Measurements from ENCODE around the gene FOXF2.
A peak's percentile ranks its signal among the peaks of the same experiment; 100 is the strongest.

The FOXF2 gene

DNA sequence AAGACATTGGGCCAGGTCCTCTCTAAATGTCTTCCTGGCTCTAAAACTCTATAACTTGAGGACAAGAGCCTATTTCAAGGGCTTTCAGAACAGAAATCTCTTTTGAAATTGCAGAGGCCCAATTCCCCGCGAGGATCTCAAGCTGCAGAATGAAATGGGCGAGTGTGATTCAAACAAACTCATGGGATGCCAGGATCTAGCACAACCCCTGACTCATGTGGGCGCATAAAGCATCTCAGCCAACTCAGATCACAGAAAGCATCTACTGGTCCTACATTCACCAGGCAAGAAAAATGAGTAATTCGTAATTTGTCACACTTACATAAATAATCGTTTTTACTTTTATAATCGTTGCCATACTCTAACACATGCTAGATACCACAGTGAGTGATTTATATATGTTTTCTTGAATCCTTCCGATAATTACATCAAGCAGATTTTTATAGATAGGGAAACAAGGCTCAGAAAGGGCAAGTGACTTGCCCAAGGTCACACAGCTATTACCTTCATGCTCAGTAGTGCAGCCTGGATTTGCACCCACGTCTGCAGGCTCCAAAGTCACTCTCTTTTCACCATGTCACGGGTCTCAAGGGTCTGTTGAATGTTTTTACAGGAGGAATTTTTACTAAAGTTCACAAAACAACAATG, 26.2 kb downstream of the FOXF2 start:
- no peak for DNase-seq

GRCh38 chr6:1416191-1416760, 26.9 kb downstream of the FOXF2 start:
- DNase-seq, result no peak

DNA sequence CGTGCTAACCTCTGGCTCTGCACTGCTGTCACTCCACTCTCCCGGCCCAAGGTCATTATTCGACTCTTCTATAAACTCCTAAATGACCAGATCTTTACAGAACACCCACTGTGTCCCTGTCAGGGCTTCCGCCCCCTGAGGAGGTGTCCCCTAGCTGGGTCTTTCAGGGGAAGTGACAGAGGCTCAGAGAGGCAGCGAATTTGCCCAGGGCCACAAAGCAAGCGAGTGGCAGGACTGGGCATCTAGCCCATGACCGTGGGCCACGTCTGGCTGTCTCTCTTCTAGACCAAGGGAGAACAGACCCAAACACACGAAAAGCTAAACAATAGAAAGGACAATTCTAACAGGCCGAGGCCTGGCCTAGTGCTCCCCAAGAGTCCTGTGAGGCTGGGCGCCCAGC, 27.4 kb downstream of the FOXF2 start:
- DNase-seq, result no peak

GRCh38 chr6:1417718-1418117, 28.3 kb downstream of the FOXF2 start:
- DNase-seq, result no peak

DNA sequence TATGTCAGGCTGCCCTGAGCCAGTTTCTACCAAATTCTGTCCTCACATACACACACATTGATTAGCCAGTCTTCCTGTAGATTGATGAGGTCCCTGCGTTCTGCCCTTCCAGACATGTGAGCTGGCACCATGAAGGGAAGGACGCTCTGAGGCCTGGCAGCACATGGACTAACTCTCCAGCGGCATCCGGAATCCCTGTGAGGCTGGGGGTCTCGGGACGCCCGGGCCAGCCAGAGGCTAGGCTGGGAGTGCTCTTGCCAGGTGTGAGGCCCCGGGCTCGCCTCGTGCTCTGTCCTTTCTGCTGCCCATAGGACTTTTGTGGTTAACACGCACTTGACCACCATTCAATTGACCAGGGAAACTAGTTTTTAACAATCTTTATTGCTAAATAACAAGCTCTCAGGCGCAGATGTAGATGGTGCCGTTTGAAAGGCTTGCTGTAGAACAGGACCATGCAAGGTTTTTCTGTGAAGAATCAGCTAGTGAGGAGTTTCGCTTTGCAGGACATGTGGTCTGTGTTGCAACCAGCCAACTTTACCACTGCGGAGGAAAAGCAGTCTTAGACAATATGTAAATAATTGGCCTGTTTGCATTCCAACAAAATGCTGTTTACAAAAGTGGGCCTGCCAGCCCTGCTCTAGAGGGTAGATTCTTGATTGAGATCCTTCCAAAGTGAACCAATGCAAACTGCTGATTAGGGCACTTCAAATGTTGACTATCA, 29.3 kb downstream of the FOXF2 start:
- DNase-seq, result no peak

DNA sequence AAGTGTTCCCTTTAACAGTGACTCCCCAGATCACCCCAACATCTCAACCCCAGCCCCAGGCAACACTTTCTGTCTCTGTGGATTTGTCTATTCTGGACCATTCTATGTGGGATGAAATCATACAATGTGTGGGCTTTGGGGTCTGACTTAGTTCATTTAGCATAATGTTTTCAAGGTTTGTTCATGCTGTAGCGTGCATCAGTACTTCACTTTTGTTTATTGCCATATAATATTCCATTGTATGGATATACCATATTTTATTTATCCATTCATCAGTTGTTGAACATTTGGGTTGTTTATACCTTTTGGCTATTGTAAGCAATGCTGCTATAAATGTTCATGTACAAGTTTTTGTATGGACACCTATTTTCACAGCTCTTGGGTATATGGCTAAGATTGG, 31.0 kb downstream of the FOXF2 start:
- no peak for DNase-seq

DNA sequence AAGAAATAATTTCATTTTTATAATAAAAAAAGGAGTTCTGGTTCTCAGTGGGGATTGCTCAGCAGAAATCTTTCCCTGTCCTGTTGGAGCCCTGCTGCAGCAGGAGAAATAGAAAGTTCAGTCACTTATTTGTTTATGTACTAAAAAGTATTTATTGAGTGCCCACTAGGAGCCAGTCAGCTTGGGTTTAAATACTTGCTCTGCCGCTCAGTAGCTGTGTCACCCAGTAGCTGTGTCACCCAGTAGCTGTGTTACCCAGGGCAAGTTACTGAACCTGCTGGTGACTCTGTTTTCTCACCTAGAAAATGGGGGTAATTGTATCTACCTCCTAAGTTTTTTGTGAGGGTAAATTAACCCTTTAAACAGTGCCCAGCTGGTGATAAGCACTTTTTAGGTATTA, 32.9 kb downstream of the FOXF2 start:
- DNase-seq, result no peak

DNA sequence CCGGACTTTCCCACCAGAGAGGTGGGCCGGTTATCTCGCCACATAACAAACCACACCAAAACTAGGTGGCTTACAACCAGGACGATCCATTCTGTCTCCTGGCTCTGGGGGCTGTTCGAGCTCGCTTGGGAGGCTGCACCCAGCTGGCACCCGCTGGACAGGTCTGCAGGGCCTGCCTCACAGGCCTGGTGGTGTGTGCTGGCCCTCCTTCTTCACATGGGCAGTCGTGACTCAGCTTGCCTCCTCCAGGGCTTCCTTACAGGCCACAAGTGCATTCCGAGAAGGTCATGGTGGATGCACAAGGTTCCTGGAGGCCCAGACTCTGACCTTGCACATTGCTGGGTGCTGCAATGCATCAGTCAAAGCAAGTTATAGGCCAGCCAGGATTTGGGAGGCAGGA, 34.2 kb downstream of the FOXF2 start:
- DNase-seq, result no peak

- DNase-seq, result no peak
Measured at GRCh38 chr6:1424306-1424927, 35.0 kb downstream of the FOXF2 start.

DNA sequence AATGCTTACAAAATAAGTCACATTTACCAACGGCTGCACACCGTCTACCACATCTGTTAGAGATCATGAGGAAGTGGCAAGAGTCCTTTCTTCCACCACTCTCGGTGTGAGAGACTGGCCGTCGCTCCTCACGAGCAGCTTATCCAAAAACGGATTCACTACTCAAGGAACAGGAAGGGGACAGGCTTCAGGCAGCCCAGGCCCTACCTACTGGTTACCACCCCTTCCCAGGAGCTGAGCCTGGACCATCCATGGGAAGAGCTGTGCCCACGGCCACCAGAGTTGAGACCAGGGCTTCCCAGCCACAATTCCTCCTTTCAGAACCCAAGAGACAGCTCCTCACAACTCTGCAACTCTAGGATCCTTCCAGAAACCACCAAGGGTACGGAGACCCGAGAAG, 37.0 kb downstream of the FOXF2 start:
- DNase-seq, result no peak

GRCh38 chr6:1435806-1436205, 46.4 kb downstream of the FOXF2 start:
- DNase-seq, result no peak

DNA sequence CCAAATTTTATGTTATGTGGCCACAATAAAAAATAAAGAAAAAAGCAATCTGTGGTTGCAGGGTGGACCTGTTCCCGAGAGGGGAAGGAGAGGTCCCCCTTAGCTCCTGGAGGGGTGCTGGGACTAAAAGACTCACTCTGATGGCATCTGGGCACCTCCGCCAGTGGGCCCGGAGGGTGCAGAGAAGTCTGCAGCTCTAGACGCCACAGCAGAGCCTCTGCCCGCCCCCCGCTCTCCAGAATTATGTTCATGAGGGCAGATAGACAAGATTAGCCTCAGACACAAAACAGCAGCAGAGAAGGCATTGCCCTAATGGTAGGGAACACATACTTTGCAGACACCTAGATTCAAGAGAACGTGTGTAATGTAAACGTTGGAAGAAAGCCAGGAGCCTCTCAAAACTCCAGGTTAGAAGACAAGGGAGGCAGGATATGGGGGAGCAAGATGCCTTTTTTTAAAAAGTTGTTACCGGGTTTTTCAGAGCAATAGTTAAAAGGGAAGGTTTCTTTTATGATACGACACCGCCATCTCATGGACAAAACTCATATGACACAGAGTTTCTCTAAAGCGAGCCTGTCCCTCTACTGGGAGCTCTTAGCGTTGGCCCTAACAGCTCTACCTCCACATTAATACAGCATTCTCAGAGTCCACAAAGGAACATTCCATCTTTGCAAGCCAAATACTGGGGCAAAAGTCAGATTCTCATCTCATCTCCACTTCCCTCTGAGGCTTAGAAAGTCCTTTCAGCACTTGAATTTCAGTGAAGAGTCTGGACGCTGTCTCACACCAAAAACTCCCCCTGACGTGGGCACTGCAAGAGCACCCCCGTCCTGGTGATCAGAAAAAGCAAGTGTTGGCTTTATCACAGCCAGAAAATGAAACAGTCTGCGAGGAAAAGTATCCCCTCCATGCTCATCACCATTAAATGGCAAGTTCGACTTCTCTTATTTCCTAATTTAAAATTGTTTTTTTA, 47.2 kb downstream of the FOXF2 start:
- peak; percentile 30 for DNase-seq

DNA sequence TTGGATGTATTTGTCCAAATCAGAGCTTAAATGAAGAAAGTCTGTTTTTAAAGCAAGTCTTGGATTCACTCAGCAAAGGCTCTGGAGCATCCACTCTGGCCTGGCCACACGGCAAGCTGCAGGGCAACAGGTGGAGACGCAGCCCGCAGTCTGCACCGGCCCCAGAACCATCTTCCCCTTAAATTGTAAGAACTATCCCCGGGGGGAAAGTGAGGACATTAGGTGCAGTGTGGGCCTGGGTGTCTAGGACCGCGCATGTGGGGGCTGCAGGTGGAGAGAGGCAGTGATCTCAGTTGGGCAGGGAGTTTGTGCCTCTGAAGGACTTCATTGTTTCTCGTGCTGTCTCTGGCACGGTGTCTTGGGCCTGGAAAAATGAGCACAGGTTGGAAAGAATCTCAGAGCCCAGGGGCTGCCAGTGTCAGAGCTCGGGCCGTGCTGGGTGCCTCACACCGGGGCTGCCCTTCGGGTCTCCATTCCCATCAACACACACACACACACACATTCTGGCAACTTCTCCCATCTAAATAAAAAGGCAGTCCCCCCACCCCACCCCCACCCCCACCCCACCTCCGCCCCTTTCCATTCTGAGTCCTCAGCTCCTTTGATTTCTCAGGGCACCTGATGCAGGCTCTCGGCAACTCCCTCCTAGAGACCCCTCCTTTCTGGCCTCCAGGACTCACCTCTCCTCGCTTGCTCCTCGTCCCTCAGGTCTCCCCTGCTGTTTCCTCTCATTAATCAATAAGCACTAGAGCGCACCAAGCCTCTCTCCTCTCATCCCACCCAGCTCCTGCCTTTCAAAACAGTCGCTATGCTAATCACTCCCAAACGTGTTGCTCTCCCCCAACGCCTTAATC, 48.4 kb downstream of the FOXF2 start:
- no peak for DNase-seq

- no peak for DNase-seq
Measured at GRCh38 chr6:1438471-1438881, 49.1 kb downstream of the FOXF2 start.

DNA sequence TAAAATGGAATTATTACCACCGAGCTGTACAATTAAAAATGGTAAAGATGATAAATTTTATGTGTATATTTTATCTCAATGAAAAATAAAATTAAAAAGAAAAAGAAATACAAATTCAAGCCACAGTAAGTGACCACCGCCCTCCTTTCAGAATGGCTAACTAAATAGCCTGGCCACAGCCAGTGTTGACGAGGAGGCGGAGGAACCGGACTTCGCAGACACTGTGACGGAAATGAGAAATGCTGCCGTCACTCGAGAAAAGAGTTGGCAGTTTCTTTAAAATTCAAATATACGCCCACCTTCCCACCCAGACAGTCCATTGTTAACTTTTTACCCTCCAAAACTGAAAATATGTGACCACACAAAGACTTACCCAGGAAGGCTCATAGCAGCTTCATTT, 50.0 kb downstream of the FOXF2 start:
- no peak for DNase-seq

DNA sequence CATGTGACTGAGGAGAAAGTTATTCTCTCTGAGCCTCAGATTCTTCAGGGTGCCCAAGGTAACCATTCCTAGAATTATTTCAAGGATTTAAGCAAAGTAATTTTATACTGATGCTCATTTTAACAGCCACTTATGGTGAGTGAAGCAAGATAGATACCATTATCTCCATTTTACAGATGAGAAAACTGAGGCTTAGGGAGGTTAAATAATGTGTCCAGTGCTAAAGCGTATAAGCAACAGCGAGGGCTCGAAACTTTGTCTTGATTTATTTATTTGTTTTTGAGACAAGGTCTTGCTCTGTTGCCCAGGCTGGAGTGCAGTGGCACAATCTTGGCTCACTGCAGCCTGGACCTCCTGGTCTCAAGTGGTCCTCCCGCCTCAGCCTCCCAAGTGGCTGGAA, 53.6 kb downstream of the FOXF2 start:
- no peak for DNase-seq
